Calu3 (cell line): Measurements from ENCODE around the gene ATXN7L1. TPM values are rescaled to one million over a fixed set of nuclear protein-coding genes. Genes with fewer than 3 reads are reported as not detected.

ENCODE experiments used
- BruUV-seq: library from RNA; stranded (reverse); fragments of 400-500 nt; replicated peaks from 2 replicates; lab custom pipeline; 2021; lab: Mats Ljungman, UMichigan
- CTCF ChIA-PET: fragments of 300-600 bp; sonication (Branson Sonifier 250); formaldehyde crosslinking; loops from one replicate; lab custom pipeline; 2022; ENCODE audit warnings: antibody characterized with exemption; lab: Charles Lee
- DNase-seq: peaks from one replicate; pipeline ENCODE4 v3.0.0; 2022
- H3K27ac Mint-ChIP-seq: one replicate; pipeline ENCODE4 v1.8.0; 2022; ENCODE audit warnings: mixed read lengths; ENCODE audit not compliant: unreplicated experiment
- H3K27me3 Mint-ChIP-seq: one replicate; pipeline ENCODE4 v1.8.0; 2022; ENCODE audit warnings: mixed read lengths; ENCODE audit not compliant: unreplicated experiment
- H3K36me3 Mint-ChIP-seq: one replicate; pipeline ENCODE4 v1.8.0; 2022; ENCODE audit warnings: mild to moderate bottlenecking, moderate library complexity, mixed read lengths; ENCODE audit not compliant: insufficient read depth, unreplicated experiment
- H3K4me1 Mint-ChIP-seq: one replicate; pipeline ENCODE4 v1.8.0; 2022; ENCODE audit warnings: mild to moderate bottlenecking, low read depth, mixed read lengths; ENCODE audit not compliant: unreplicated experiment
- H3K4me3 Mint-ChIP-seq: one replicate; pipeline ENCODE4 v1.8.0; 2022; ENCODE audit warnings: mild to moderate bottlenecking, low read depth, moderate library complexity, mixed read lengths; ENCODE audit not compliant: unreplicated experiment
- H3K9me3 Mint-ChIP-seq: one replicate; pipeline ENCODE4 v1.8.0; 2022; ENCODE audit warnings: low read depth, mixed read lengths; ENCODE audit not compliant: unreplicated experiment
- intact Hi-C: fragments of 100-400 bp; cut with micrococcal nuclease; formaldehyde crosslinking; loops from one replicate; pipeline ENCODE4 v1.10.0; 2022; ENCODE audit not compliant: unreplicated experiment
- total RNA-seq: library from RNA; stranded (reverse); gene quantifications from 2 replicates; pipeline ENCODE4 v1.2.3, GENCODE V29; 2022
- TF ChIP-seq, protein P1 (sequence below): fragments of 200-600 bp; IDR thresholded peaks from one replicate; pipeline ENCODE4 v1.8.0; 2022; ENCODE audit warnings: antibody characterized with exemption; ENCODE audit not compliant: unreplicated experiment

Gene ATXN7L1
- total RNA-seq, 1 experiment from 2014 or later: 12.0 TPM

DNA sequence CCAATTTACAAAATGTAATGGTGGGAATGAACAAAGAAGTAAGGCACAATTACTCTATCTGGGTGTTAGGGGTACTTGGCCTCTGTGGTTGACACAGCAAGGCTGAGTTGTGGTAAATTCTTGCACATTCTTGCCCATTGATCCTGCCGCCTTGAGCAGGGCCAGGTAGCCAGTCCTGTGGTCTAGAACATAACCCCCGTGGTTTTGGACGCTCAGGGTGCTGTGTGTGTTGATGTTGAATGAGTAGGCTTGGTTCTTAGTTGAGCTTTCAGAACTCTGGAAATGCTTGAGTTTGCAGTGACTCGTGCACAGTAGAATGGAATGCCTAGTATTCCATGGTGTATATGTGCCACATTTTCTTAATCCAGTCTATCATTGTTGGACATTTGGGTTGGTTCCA is 44.4 kb upstream of the ATXN7L1 start:
- Mint-ChIP-seq H3K4me3 (no peak overlapping the region), H3K9me3 (no peaks in the 10 kb centered on the region), H3K27ac (no peak overlapping the region), H3K27me3 (no peaks in the 10 kb centered on the region), H3K4me1 (no peaks in the 10 kb centered on the region), H3K36me3 (no peaks in the 10 kb centered on the region)
- TF ChIP-seq, protein P1, sequence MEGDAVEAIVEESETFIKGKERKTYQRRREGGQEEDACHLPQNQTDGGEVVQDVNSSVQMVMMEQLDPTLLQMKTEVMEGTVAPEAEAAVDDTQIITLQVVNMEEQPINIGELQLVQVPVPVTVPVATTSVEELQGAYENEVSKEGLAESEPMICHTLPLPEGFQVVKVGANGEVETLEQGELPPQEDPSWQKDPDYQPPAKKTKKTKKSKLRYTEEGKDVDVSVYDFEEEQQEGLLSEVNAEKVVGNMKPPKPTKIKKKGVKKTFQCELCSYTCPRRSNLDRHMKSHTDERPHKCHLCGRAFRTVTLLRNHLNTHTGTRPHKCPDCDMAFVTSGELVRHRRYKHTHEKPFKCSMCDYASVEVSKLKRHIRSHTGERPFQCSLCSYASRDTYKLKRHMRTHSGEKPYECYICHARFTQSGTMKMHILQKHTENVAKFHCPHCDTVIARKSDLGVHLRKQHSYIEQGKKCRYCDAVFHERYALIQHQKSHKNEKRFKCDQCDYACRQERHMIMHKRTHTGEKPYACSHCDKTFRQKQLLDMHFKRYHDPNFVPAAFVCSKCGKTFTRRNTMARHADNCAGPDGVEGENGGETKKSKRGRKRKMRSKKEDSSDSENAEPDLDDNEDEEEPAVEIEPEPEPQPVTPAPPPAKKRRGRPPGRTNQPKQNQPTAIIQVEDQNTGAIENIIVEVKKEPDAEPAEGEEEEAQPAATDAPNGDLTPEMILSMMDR: no peak
- no peak for DNase-seq
- no TSS peak for BruUV-seq
- CTCF ChIA-PET: no interaction called here
- intact Hi-C loops: no loop called here

DNA sequence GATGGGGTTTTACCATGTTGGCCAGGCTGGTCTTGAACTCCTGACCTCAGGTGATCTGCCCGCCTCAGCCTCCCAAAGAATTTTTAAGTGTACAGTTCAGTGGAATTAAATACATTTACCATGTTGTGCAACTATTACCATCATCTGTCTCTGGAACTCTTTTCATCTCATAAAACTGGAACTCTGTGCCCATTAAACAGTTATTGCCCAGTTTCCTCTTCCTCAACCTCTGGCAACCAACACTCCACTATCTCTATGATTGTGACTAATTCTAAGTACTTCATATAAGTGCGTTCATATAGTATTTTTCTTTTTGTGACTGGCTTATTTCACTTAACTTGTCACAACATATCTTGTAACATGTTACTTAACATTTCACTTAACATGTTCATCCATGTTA is 41.3 kb upstream of the ATXN7L1 start:
- no TSS peak for BruUV-seq
- Mint-ChIP-seq H3K4me1 (no peaks in the 10 kb centered on the region), H3K27ac (no peak overlapping the region), H3K9me3 (no peaks in the 10 kb centered on the region), H3K27me3 (no peaks in the 10 kb centered on the region), H3K4me3 (no peak overlapping the region), H3K36me3 (no peaks in the 10 kb centered on the region)
- intact Hi-C loops: no loop called here
- DNase-seq: no peak
- TF ChIP-seq, protein P1: no peak
- CTCF ChIA-PET: no interaction called here

DNA sequence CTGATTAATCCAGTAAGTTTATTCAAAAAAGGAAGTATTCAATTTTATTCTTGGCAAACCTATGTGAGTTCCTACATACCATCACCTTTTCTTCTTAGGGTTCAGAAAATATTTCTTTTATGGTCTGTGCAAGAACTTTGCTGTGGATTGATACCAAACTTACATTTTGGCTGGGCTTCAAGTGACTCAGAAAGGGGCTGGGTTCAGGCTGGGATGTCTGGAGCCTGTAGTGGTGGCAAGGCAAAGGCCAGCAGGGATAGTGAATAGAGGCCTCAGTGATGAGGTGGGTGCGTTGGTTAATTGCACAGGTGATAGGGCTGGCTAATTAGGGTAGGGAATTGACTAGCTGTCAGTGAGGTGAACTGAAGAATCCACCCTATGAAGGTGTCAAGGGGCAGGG is 40.2 kb upstream of the ATXN7L1 start:
- no peak overlapping the region for H3K4me3 Mint-ChIP-seq
- BruUV-seq: no TSS peak

DNA sequence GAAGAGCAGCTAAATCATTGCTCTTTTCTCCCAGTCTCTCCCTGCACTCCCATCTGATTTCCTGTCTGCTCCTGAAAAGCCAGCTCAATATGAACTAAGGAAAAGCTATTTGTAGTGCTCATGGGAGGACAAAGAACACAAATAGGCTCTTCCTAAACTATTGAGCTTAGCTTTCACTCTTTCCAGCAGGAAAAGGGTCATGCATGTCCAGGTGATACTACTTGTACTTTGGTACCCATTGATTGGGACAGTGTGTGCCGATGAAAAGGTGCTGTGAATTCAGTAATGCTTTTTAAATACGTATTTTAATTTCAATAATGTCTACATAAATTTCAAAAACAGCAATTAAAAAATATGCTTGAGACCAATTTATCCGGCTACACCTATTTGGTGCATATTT is 37.5 kb upstream of the ATXN7L1 start:
- CTCF ChIA-PET: no interaction called here

More for the DNA sequence above, 40.2 kb upstream of the ATXN7L1 start:
- DNase-seq: no peak
- Mint-ChIP-seq H3K4me1 (no peaks in the 10 kb centered on the region), H3K27me3 (no peaks in the 10 kb centered on the region), H3K9me3 (no peaks in the 10 kb centered on the region), H3K27ac (no peak overlapping the region), H3K36me3 (no peaks in the 10 kb centered on the region)
- intact Hi-C loops: no loop called here
- CTCF ChIA-PET: interaction anchor here (0.7 kb wide), 1 partner anchor 36 kb away, joined by 3 read pairs; no protein-coding TSS in a partner anchor
- TF ChIP-seq, protein P1: no peak

More for the DNA sequence above, 37.5 kb upstream of the ATXN7L1 start:
- H3K4me1 Mint-ChIP-seq: no peaks in the 10 kb centered on the region
- intact Hi-C loops: no loop called here
- H3K27ac Mint-ChIP-seq: no peak overlapping the region
- no TSS peak for BruUV-seq
- peaks cover 4% of the 10 kb centered on the region for H3K9me3 Mint-ChIP-seq
- H3K4me3 Mint-ChIP-seq: no peak overlapping the region
- no peak for DNase-seq
- H3K36me3 Mint-ChIP-seq: peaks cover 1% of the 10 kb centered on the region
- TF ChIP-seq, protein P1: no peak
- no peaks in the 10 kb centered on the region for H3K27me3 Mint-ChIP-seq
